Endothelial cell of umbilical vein (primary cell): ENCODE measurements around the gene KANSL1. TPM values are rescaled to one million over a fixed set of nuclear protein-coding genes. Genes with fewer than 3 reads are reported as not detected.

Experiments used
- BruUV-seq: library from RNA; stranded (reverse); fragments of 400-500 nt; replicated peaks from 2 replicates; lab custom pipeline; 2021; lab: Mats Ljungman, UMichigan
- CTCF ChIA-PET: fragments of 300-600, 350-600 bp; sonication (Branson Sonifier 250); formaldehyde crosslinking; loops from one replicate; lab custom pipeline; 2021; ENCODE audit warnings: antibody characterized with exemption, inconsistent platforms; lab: Charles Lee
- POLR2A ChIA-PET: fragments of 300-600, 350-600 bp; sonication (Branson Sonifier 250); formaldehyde crosslinking; loops from one replicate; lab custom pipeline; 2021; ENCODE audit warnings: antibody characterized with exemption, inconsistent platforms; lab: Charles Lee
- DNase-seq: peaks from one replicate; pipeline ENCODE4 v3.0.0-alpha.2; 2011; ENCODE audit warnings: low read depth, low spot score
- FAIRE-seq: peaks from 2 replicates; lab custom pipeline; 2011; peaks lifted over from hg19 to GRCh38; lab: Jason Lieb, UNC
- H2AFZ ChIP-seq: 2 replicates; pipeline ENCODE4 v1.6.0; 2012; ENCODE audit warnings: low read depth, low read length, control low read depth, inconsistent platforms
- H3K27ac ChIP-seq: 2 replicates; pipeline ENCODE4 v1.5.1; 2011; ENCODE audit warnings: low read depth, mild to moderate bottlenecking, control low read depth, low read length, moderate library complexity; ENCODE audit not compliant: insufficient read depth
- H3K27me3 ChIP-seq, 2 experiments: 2 replicates each; pipeline versions ENCODE4 v1.6.0 to v1.6.1; 2011; ENCODE audit warnings: low read length in 2 of 2, mixed read lengths in 1 of 2; ENCODE audit not compliant: control insufficient read depth in 2 of 2, insufficient read depth in 2 of 2
- H3K36me3 ChIP-seq, 2 experiments: 2 replicates in 1 of 2; 3 replicates in 1 of 2; pipeline ENCODE4 v1.5.1; 2011; ENCODE audit warnings: low read length in 2 of 2, mild to moderate bottlenecking in 1 of 2, moderate library complexity in 1 of 2; ENCODE audit not compliant: control insufficient read depth in 2 of 2, insufficient read depth in 2 of 2; ENCODE audit errors: extremely low read depth in 1 of 2
- H3K4me1 ChIP-seq: 3 replicates; pipeline ENCODE4 v1.5.1; 2011; ENCODE audit warnings: mild to moderate bottlenecking, low read length; ENCODE audit not compliant: control insufficient read depth, insufficient read depth; ENCODE audit errors: extremely low read depth
- H3K4me2 ChIP-seq: 2 replicates; pipeline ENCODE4 v1.6.1; 2011; ENCODE audit warnings: low read length, control low read depth, mixed read lengths; ENCODE audit not compliant: insufficient read depth
- H3K4me3 ChIP-seq, 3 experiments: fragments of 200-600 bp in 1 of 3; sonication (generic), shearing (Covaris generic) in 1 of 3; replicated peaks in 1 of 3; 2 replicates each; pipeline ENCODE4 v1.5.1; 2011 to 2016; ENCODE audit warnings: control low read depth in 3 of 3, low read length in 3 of 3, mild to moderate bottlenecking in 2 of 3, inconsistent platforms in 1 of 3, low read depth in 1 of 3, moderate library complexity in 1 of 3; ENCODE audit not compliant: insufficient read depth in 1 of 3
- H3K79me2 ChIP-seq: 2 replicates; pipeline ENCODE4 v1.6.0; 2012; ENCODE audit warnings: low read length, inconsistent platforms; ENCODE audit not compliant: control insufficient read depth, insufficient read depth
- H3K9ac ChIP-seq: replicated peaks from 2 replicates; pipeline ENCODE3; 2011; ENCODE audit warnings: low read length, control low read depth; ENCODE audit not compliant: insufficient read depth; ENCODE audit errors: extremely low read depth
- H3K9me1 ChIP-seq: replicated peaks from 3 replicates; pipeline ENCODE4 v1.6.0; 2011; ENCODE audit warnings: mild to moderate bottlenecking, low read length; ENCODE audit not compliant: control insufficient read depth, insufficient read depth; ENCODE audit errors: extremely low read depth
- H3K9me3 ChIP-seq: replicated peaks from 2 replicates; pipeline ENCODE4 v1.5.1; 2012; ENCODE audit warnings: low read length, inconsistent platforms; ENCODE audit not compliant: control insufficient read depth, insufficient read depth
- H4K20me1 ChIP-seq: replicated peaks from 2 replicates; pipeline ENCODE3; 2011; ENCODE audit warnings: mild to moderate bottlenecking, low read length; ENCODE audit not compliant: control insufficient read depth, insufficient read depth; ENCODE audit errors: extremely low read depth
- CTCF ChIP-seq, 2 donors: IDR thresholded peaks; 1 replicate in 1 of 2; 2 replicates in 1 of 2; pipeline ENCODE4 v1.5.1; 2011; ENCODE audit warnings: low read length in 2 of 2, mild to moderate bottlenecking in 2 of 2, moderate library complexity in 2 of 2, control low read depth in 1 of 2, inconsistent platforms in 1 of 2, low read depth in 1 of 2; ENCODE audit not compliant: insufficient read depth in 1 of 2; ENCODE audit errors: extremely low read depth in 1 of 2
- EZH2 ChIP-seq: IDR thresholded peaks from 2 replicates; pipeline ENCODE4 v1.6.1; 2012; ENCODE audit warnings: borderline replicate concordance, low read depth, mild to moderate bottlenecking, moderate library complexity, low read length, inconsistent platforms; ENCODE audit not compliant: severe bottlenecking
- FOS ChIP-seq: IDR thresholded peaks from 2 replicates; pipeline ENCODE4 v1.6.1; 2011; ENCODE audit warnings: mild to moderate bottlenecking, low read length, moderate library complexity, borderline replicate concordance; ENCODE audit not compliant: insufficient read depth
- GATA2 ChIP-seq: IDR thresholded peaks from 2 replicates; pipeline ENCODE4 v1.7.0; 2011; ENCODE audit warnings: low read depth, mild to moderate bottlenecking, moderate library complexity, mixed read lengths, low read length; ENCODE audit not compliant: insufficient read length, insufficient read depth
- JUN ChIP-seq: IDR thresholded peaks from 2 replicates; pipeline ENCODE4 v1.6.1; 2011; ENCODE audit warnings: borderline replicate concordance, low read depth; ENCODE audit not compliant: insufficient read length, insufficient read depth
- MAX ChIP-seq: IDR thresholded peaks from 2 replicates; pipeline ENCODE4 v1.6.1; 2011; ENCODE audit not compliant: insufficient read depth, insufficient read length
- MYC ChIP-seq: IDR thresholded peaks from one replicate; pipeline ENCODE4 v1.6.1; 2011; ENCODE audit warnings: mild to moderate bottlenecking, low read depth, low read length
- POLR2A ChIP-seq: IDR thresholded peaks from 2 replicates; pipeline ENCODE4 v1.6.1; 2012; ENCODE audit warnings: low read depth, mild to moderate bottlenecking, control low read depth, low read length
- POLR2AphosphoS5 ChIP-seq: IDR thresholded peaks from 2 replicates; pipeline ENCODE4 v1.6.1; 2012; ENCODE audit warnings: low read depth, mild to moderate bottlenecking, control low read depth, low read length, moderate library complexity; ENCODE audit not compliant: insufficient read depth
- dilution Hi-C: fragments of 300-500 bp; cut with MboI; formaldehyde crosslinking; loops from one replicate; pipeline ENCODE4 v1.15.0; 2019; ENCODE audit warnings: low sequenced_read_pairs; ENCODE audit not compliant: extremely low pct_ligation_motif_present
- intact Hi-C: fragments of 100-400 bp; cut with micrococcal nuclease; formaldehyde crosslinking; loops from one replicate; pipeline ENCODE4 v1.10.0; 2022
- polyA plus RNA-seq, 4 experiments: library from polyadenylated mRNA; depleted of rRNA in 3 of 4; stranded (reverse) in 3 of 4; unstranded in 1 of 4; fragments of >200 nt; gene quantifications; 2 replicates each; pipeline versions ENCODE4 v1.2.1 to v1.2.3, GENCODE V29; 2011 to 2012; ENCODE audit warnings: missing spikeins in 1 of 4
- total RNA-seq: library from RNA; stranded (reverse); gene quantifications from 2 replicates; pipeline ENCODE4 v1.2.3, GENCODE V29; 2021

KANSL1 gene
- total and polyA plus RNA-seq, 2 donors (not counting 3 experiments of a cell fraction or from before 2014, with no cell fraction given), result 29.1 to 74.0 TPM

- TF ChIP-seq EZH2 (no peak), CTCF (IDR thresholded peaks at IDR 0.05; ENCODE audit: extremely low read depth in 1 of 2, insufficient read depth in 1 of 2, low read depth in 1 of 2, low read length in 2 of 2) (no peak), MAX (no peak), POLR2A (no peak), MYC (no peak), FOS (no peak), JUN (no peak), POLR2AphosphoS5 (no peak), GATA2 (no peak)
- Histone ChIP-seq H2AFZ (no peak overlapping the region), H3K9me1 (peaks cover 2% of the 10 kb centered on the region), H3K79me2 (peaks cover 96% of the 10 kb centered on the region), H3K4me3 (no peak overlapping the region), H3K36me3 (no peaks in the 10 kb centered on the region), H3K4me1 (peaks cover 7% of the 10 kb centered on the region), H3K27me3 (no peaks in the 10 kb centered on the region), H4K20me1 (peaks cover 46% of the 10 kb centered on the region), H3K4me2 (no peak overlapping the region), H3K27ac (no peak overlapping the region), H3K9ac (no peak overlapping the region), H3K9me3 (no peaks in the 10 kb centered on the region)
- CTCF ChIA-PET, result no interaction called here
- no peak for FAIRE-seq
- no TSS peak for BruUV-seq
- no peak for DNase-seq
- intact Hi-C loops (loop anchor here (5.0 kb wide), 1 partner anchor 138 kb away; no protein-coding TSS in a partner anchor), dilution Hi-C loops (no loop called here)
- POLR2A ChIA-PET, result no interaction called here
Observed at GRCh38 chr17:46139432-46140210, 53.6 kb downstream of the KANSL1 start.
